GM12891 (cell line): Measurements from ENCODE around the gene KDM5B.

ENCODE experiments used
- POLR2A ChIP-seq: IDR thresholded peaks from 2 replicates; pipeline ENCODE4 v1.6.1; 2011; ENCODE audit warnings: low read depth, low read length, control low read depth
- POLR2AphosphoS5 ChIP-seq: IDR thresholded peaks from 2 replicates; pipeline ENCODE4 v1.6.1; 2011; ENCODE audit warnings: low read depth, low read length, control low read depth
- SPI1 ChIP-seq: IDR thresholded peaks from 2 replicates; pipeline ENCODE4 v1.6.1; 2011; ENCODE audit warnings: low read depth, low read length, control low read depth

GRCh38 chr1:202687370-202687769 lies 120.9 kb downstream of the KDM5B start:
- no peak for TF ChIP-seq POLR2AphosphoS5
- TF ChIP-seq POLR2A = no peak
- no peak for TF ChIP-seq SPI1
